Psoas muscle (tissue), 8 donors: ENCODE data around the gene CIC. TPM values are rescaled to one million over a fixed set of nuclear protein-coding genes. Genes with fewer than 3 reads are reported as not detected.

ENCODE experiments used
- ATAC-seq, 4 donors: fragments of 200-7000 bp; cut with Tn5 transposase; one replicate each; pipeline ENCODE4 v1.9.1; 2020; ENCODE audit warnings: moderate library complexity in 3 of 4, mild to moderate bottlenecking in 2 of 4
- DNase-seq, 2 donors: peaks; one replicate each; pipeline ENCODE4 v3.0.0-alpha.2; 2020
- H3K27ac ChIP-seq: fragments of 200-600 bp; one replicate; pipeline ENCODE4 v1.8.0; 2022
- H3K27me3 ChIP-seq, 3 donors: fragments of 200-600 bp in 1 of 3; one replicate each; pipeline versions ENCODE4 v1.6.1 to v1.8.0; 2013 to 2022; ENCODE audit warnings: low read length in 2 of 3, mild to moderate bottlenecking in 2 of 3, moderate library complexity in 1 of 3; ENCODE audit not compliant: insufficient read depth in 3 of 3
- H3K36me3 ChIP-seq, 2 donors: fragments of 200-600 bp in 1 of 2; one replicate each; pipeline versions ENCODE4 v1.6.1 to v1.8.0; 2013 to 2022; ENCODE audit warnings: low read depth in 1 of 2, mild to moderate bottlenecking in 1 of 2, moderate library complexity in 1 of 2; ENCODE audit not compliant: insufficient read depth in 1 of 2
- H3K4me1 ChIP-seq: fragments of 200-600 bp; one replicate; pipeline ENCODE4 v1.8.0; 2022
- H3K4me3 ChIP-seq: fragments of 200-600 bp; one replicate; pipeline ENCODE4 v1.8.0; 2022; ENCODE audit warnings: mild to moderate bottlenecking
- H3K9me3 ChIP-seq: fragments of 200-600 bp; one replicate; pipeline ENCODE4 v1.8.0; 2022
- WGBS, 3 donors: extraction: QIAGEN DNeasy Blood & Tissue Kit; methylation state at CpG; one replicate each; pipeline versions ENCODE4 v1.1.6 to v1.1.7; 2013; 5-methylcytosine and 5-hydroxymethylcytosine counted together
- intact Hi-C, 2 donors: fragments of 100-400 bp; cut with DNase I; formaldehyde crosslinking; loops; one replicate each; pipeline versions ENCODE4 v1.11.0 to v1.14.2; 2022
- polyA plus RNA-seq, 3 donors: library from polyadenylated mRNA; stranded (reverse); fragments of 200-250 nt; gene quantifications; one replicate each; pipeline ENCODE4 v1.2.3, GENCODE V29; 2013
- total RNA-seq, 4 donors: library from RNA; stranded (reverse); fragmentation: NEBNext Ultra II Directional in 2 of 4; extraction: Animal tissue kit (Norgen Biotek cat#: 25700) in 2 of 4; gene quantifications; one replicate each; pipeline versions ENCODE4 v1.2.1 to v1.2.4, GENCODE V29; 2021 to 2023
- TF ChIP-seq, protein P1 (sequence below): fragments of 200-600 bp; IDR thresholded peaks from one replicate; pipeline ENCODE4 v1.8.0; 2022; ENCODE audit warnings: antibody characterized with exemption
- donor health status: healthy with polysubstance abuse.
- donor health status: DM: no; HTN: no; CAD: no; lungs with moderate emphysema.
- donor health status: Bipolar disorder and iron deficiency.
- donor health status: healthy.
- donor health status: DM: yes; HTN: yes; CAD: no.
- donor health status: DM: no; HTN: no; CAD: no.
- donor health status: DM: no; HTN: no; CAD: no.
- donor health status: DM: yes; HTN: yes; CAD: no.

The CIC gene
- total and polyA plus RNA-seq, 7 donors = 17.1 to 55.0 (median 36.4) TPM

DNA sequence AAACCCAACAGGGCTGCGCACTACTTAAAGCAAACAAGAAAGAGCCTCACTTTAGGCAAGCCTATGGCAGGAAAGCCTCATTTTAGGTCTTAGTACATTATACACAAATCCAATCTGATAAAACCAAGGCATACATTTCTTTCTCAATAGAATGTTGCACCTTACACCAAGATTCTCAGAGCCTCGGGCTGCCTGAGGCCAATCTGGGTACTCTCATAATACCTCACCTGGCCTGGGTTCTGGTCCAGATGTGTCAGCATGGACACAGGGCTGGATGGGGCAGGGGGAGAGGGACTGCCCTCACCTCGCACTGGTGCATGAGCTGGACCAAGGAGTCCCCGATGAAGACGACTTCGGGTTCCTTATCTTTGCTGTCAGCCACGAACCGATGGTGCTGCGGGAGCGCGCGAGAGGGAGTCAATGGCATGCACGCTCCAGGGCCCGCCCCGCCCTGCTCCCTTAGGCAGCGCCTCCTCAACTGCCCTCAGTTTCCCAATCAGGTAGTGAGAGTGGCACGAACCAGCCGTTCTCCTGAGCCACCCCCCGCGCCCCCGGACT lies 32.7 kb downstream of the CIC start, which contains the start of gene PRR19:
Gene PRR19 (plus strand): TSS at position 487 of the 558 bp plus-strand sequence. CDS start 7,453 bp downstream, outside the sequence.
- WGBS, 3 donors = 12 to 13% (median 12%) methylated on average over 21 of the region's 21 CpGs
- DNase-seq (peak in 1 of 2 donors; percentile 53), ATAC-seq (peak in 3 of 4 donors; percentile 11 to 19 (median 19))
- Histone ChIP-seq H3K9me3 (no peaks in the 10 kb centered on the region), H3K4me3 (peak within 1 kb of the TSS; percentile 77), H3K27ac (peak within 1 kb of the TSS; percentile 18), H3K4me1 (peaks cover 16% of the 10 kb centered on the region), H3K27me3 (no peaks in the 10 kb centered on the region), H3K36me3 (no peaks in the 10 kb centered on the region)
- TF ChIP-seq, protein P1, sequence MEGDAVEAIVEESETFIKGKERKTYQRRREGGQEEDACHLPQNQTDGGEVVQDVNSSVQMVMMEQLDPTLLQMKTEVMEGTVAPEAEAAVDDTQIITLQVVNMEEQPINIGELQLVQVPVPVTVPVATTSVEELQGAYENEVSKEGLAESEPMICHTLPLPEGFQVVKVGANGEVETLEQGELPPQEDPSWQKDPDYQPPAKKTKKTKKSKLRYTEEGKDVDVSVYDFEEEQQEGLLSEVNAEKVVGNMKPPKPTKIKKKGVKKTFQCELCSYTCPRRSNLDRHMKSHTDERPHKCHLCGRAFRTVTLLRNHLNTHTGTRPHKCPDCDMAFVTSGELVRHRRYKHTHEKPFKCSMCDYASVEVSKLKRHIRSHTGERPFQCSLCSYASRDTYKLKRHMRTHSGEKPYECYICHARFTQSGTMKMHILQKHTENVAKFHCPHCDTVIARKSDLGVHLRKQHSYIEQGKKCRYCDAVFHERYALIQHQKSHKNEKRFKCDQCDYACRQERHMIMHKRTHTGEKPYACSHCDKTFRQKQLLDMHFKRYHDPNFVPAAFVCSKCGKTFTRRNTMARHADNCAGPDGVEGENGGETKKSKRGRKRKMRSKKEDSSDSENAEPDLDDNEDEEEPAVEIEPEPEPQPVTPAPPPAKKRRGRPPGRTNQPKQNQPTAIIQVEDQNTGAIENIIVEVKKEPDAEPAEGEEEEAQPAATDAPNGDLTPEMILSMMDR = no peak
- intact Hi-C loops = no loop called here

DNA sequence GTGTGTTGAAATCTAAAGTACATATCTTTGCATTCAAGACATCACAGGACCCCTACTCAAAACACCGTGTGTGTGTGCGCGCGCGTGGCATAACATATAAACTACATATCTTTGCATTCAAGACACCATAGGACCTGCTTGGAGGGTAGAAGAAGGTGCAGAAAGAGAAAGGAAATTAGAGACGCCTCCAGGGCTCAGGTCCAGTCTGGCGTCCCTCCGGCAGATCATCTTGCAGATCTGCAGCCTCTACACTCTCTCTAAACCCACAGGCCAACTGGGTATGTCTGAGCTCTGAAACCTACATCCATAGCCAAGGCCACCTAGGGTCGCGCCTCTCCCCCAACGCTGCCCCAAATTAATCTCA lies 34.0 kb downstream of the CIC start:
- TF ChIP-seq, protein P1 = no peak
- Histone ChIP-seq H3K36me3 (no peaks in the 10 kb centered on the region), H3K4me1 (peaks cover 16% of the 10 kb centered on the region), H3K9me3 (no peaks in the 10 kb centered on the region), H3K27me3 (no peaks in the 10 kb centered on the region), H3K27ac (no peak overlapping the region), H3K4me3 (peak overlapping the region; percentile 77)
- ATAC-seq (peak in 3 of 4 donors; percentile 24 to 44 (median 42)), DNase-seq (no peak)
- 37 to 40% (median 40%) methylated on average over 11 of the region's 11 CpGs for WGBS, 3 donors
- intact Hi-C loops = no loop called here

DNA sequence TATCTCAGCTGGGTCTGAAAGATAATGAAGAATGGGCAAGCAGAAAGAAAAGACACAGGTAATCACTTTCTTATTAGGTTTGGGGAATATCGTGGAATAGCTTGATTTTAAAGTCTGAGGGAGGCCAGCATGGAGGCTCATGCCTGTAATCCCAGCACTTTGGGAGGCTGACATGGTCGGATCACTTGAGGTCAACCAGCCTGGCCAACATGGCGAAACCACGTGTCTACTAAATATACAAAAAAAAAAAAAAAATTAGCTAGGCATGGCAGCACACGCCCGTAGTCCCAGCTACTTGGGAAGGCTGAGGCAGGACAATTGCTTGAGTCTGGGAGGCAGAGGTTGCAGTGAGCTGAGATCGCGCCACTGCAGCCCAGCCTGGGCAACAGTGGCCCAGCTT lies 34.8 kb downstream of the CIC start:
- WGBS, 3 donors = 84 to 91% (median 87%) methylated on average over 8 of the region's 8 CpGs
- ATAC-seq = no peak
- intact Hi-C loops = no loop called here
- Histone ChIP-seq H3K4me3 (peak overlapping the region; percentile 77), H3K27me3 (no peaks in the 10 kb centered on the region), H3K36me3 (no peaks in the 10 kb centered on the region), H3K27ac (no peak overlapping the region), H3K9me3 (no peaks in the 10 kb centered on the region), H3K4me1 (peaks cover 16% of the 10 kb centered on the region)
- no peak for DNase-seq
- TF ChIP-seq, protein P1 = no peak

DNA sequence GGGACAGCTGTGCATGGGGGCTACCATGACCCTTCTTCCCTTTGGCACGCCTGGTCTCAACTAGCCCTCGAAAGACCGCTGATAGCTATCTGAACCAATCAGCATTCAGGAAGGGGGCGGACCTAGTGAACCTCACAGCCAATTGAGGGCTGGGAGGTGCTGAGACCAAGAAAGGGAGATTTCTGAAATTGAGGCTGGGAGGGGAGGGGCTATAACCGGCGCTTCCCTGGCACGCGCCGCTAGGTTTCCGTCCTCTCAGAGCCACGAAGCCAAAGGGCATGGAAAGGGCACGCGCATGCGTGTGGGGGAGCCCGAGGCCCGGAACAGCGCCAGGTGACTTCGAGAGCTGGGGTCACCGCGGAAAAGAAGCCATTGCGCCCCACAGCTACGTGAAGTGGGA lies 37.6 kb downstream of the CIC start:
- H3K9me3 ChIP-seq = no peaks in the 10 kb centered on the region
- H3K4me3 ChIP-seq = no peak overlapping the region
- H3K27me3 ChIP-seq = peaks cover 0 to 3% (median 0%) of the 10 kb centered on the region in 3 donors
- TF ChIP-seq, protein P1 = no peak
- H3K27ac ChIP-seq = no peak overlapping the region
- ATAC-seq (no peak), DNase-seq (no peak)
- WGBS, 3 donors = 83 to 88% (median 85%) methylated on average over 18 to 22 of the region's 22 CpGs
- intact Hi-C loops = no loop called here
- peaks cover 13% of the 10 kb centered on the region for H3K4me1 ChIP-seq
- H3K36me3 ChIP-seq = no peaks in the 10 kb centered on the region

DNA sequence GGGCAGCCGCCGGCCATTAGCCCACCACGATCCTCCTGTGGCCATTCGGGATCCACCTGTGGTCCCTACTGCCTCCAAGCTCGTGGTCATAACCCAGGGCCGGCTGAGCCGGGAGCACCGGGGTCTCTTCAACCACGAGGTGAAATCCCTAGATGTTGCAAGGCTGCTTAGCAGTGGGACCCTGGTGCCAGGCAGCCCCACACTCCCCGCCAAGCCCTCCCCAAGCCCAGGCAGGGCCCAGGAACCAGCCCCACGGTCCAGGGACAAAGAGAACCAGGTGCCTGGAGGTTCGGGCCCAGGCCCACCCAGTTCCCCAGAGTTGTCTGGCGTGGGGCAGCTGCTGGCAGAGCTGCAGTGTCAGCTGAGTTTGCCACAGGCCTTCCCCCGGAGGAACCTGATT lies 40.6 kb downstream of the CIC start:
- DNase-seq (no peak), ATAC-seq (no peak)
- intact Hi-C loops = no loop called here
- Histone ChIP-seq H3K4me3 (no peak overlapping the region), H3K27me3 (peaks cover 0 to 7% (median 2%) of the 10 kb centered on the region in 3 donors), H3K36me3 (no peaks in the 10 kb centered on the region), H3K9me3 (no peaks in the 10 kb centered on the region), H3K4me1 (no peaks in the 10 kb centered on the region), H3K27ac (no peak overlapping the region)
- TF ChIP-seq, protein P1 = no peak
- WGBS, 3 donors = 86 to 89% (median 88%) methylated on average over 14 of the region's 14 CpGs
